OCI-LY1 (cell line): ENCODE results near the gene KRT80.

Experiments
- H2AFZ ChIP-seq: fragments of 200-600 bp; sonication (generic), shearing (Covaris generic); 2 replicates; pipeline ENCODE4 v1.6.0; 2014; ENCODE audit warnings: antibody characterized with exemption, mild to moderate bottlenecking, low read length
- H3F3A ChIP-seq: fragments of 200-600 bp; sonication (generic), shearing (Covaris generic); 2 replicates; pipeline ENCODE4 v1.6.0; 2014; ENCODE audit warnings: mild to moderate bottlenecking, antibody characterized with exemption, low read length, moderate library complexity; ENCODE audit not compliant: insufficient read depth
- H3K27ac ChIP-seq: fragments of 200-600 bp; sonication (generic); 2 replicates; pipeline ENCODE4 v1.5.1; 2014; ENCODE audit warnings: low read length, mixed run types, mild to moderate bottlenecking, low read depth; ENCODE audit not compliant: poor library complexity, severe bottlenecking
- H3K27me3 ChIP-seq: fragments of 200-600 bp; sonication (generic); 2 replicates; pipeline ENCODE4 v1.6.0; 2014; ENCODE audit warnings: antibody characterized with exemption, mild to moderate bottlenecking, low read length, moderate library complexity; ENCODE audit not compliant: insufficient read depth
- H3K36me3 ChIP-seq: fragments of 200-600 bp; sonication (generic); 2 replicates; pipeline ENCODE4 v1.6.1; 2014; ENCODE audit warnings: mild to moderate bottlenecking, antibody characterized with exemption, low read length, moderate library complexity, mixed read lengths; ENCODE audit not compliant: insufficient read depth
- H3K4me1 ChIP-seq: fragments of 200-600 bp; sonication (generic); 2 replicates; pipeline ENCODE4 v1.5.1; 2014; ENCODE audit warnings: mild to moderate bottlenecking, low read length, moderate library complexity; ENCODE audit not compliant: insufficient read depth, severe bottlenecking
- H3K4me2 ChIP-seq: fragments of 200-600 bp; sonication (generic), shearing (Covaris generic); 2 replicates; pipeline ENCODE4 v1.6.1; 2014; ENCODE audit warnings: low read length
- H3K4me3 ChIP-seq: fragments of 200-600 bp; sonication (generic); 2 replicates; pipeline ENCODE4 v1.5.1; 2014; ENCODE audit warnings: low read length, low read depth, mild to moderate bottlenecking, mixed read lengths; ENCODE audit not compliant: poor library complexity, severe bottlenecking
- H3K79me2 ChIP-seq: fragments of 200-600 bp; shearing (Covaris generic); 2 replicates; pipeline ENCODE4 v1.6.1; 2016; ENCODE audit warnings: mixed run types, low read length, mixed read lengths; ENCODE audit not compliant: insufficient read depth
- H3K9ac ChIP-seq: fragments of 200-600 bp; sonication (generic), shearing (Covaris generic); 2 replicates; pipeline ENCODE4 v1.6.1; 2014; ENCODE audit warnings: mild to moderate bottlenecking, low read length, mixed read lengths
- H3K9me2 ChIP-seq: fragments of 200-600 bp; sonication (generic), shearing (Covaris generic); 2 replicates; pipeline ENCODE4 v1.6.1; 2014; ENCODE audit warnings: low read depth, mild to moderate bottlenecking, low read length, mixed read lengths
- H3K9me3 ChIP-seq: fragments of 200-600 bp; shearing (Covaris generic); 2 replicates; pipeline ENCODE4 v1.6.1; 2014; ENCODE audit warnings: low read length, mixed read lengths
- H4K20me1 ChIP-seq: fragments of 200-600 bp; sonication (generic), shearing (Covaris generic); 2 replicates; pipeline ENCODE4 v1.6.0; 2016; ENCODE audit warnings: mild to moderate bottlenecking, low read length; ENCODE audit not compliant: insufficient read depth
- CTCF ChIP-seq: fragments of 200-600 bp; sonication (generic), shearing (Covaris generic); IDR thresholded peaks from 2 replicates; pipeline ENCODE4 v1.5.1; 2017; ENCODE audit warnings: mild to moderate bottlenecking, antibody characterized with exemption, low read length, moderate library complexity, mixed read lengths
- EZH2 ChIP-seq: fragments of 200-600 bp; sonication (generic), shearing (Covaris generic); IDR thresholded peaks from 2 replicates; pipeline ENCODE4 v1.8.0; 2017; ENCODE audit warnings: borderline replicate concordance, mixed run types, mild to moderate bottlenecking, antibody characterized with exemption, low read length, moderate library complexity, mixed read lengths

KRT80 gene

GRCh38 chr12:52199294-52199919 is 7.6 kb upstream of the KRT80 start:
- Histone ChIP-seq H3K79me2 (no peaks in the 10 kb centered on the region), H4K20me1 (no peaks in the 10 kb centered on the region), H3K4me1 (no peaks in the 10 kb centered on the region), H3K9ac (no peak overlapping the region), H3K4me2 (no peak overlapping the region), H3K36me3 (no peaks in the 10 kb centered on the region), H2AFZ (no peak overlapping the region), H3K4me3 (no peak overlapping the region), H3F3A (no peaks in the 10 kb centered on the region), H3K27me3 (no peaks in the 10 kb centered on the region; the same call in 1 of the 2 replicates), H3K9me2 (no peaks in the 10 kb centered on the region), H3K9me3 (no peaks in the 10 kb centered on the region), H3K27ac (no peak overlapping the region)
- TF ChIP-seq EZH2, result no peak
- no peak for TF ChIP-seq CTCF

- Histone ChIP-seq H3K4me1 (no peaks in the 10 kb centered on the region), H3K4me3 (no peak overlapping the region), H2AFZ (no peak overlapping the region), H3F3A (no peaks in the 10 kb centered on the region), H3K27ac (no peak overlapping the region), H3K9me2 (no peaks in the 10 kb centered on the region), H3K79me2 (no peaks in the 10 kb centered on the region), H3K36me3 (no peaks in the 10 kb centered on the region), H4K20me1 (no peaks in the 10 kb centered on the region), H3K27me3 (no peaks in the 10 kb centered on the region), H3K9me3 (no peaks in the 10 kb centered on the region), H3K9ac (no peak overlapping the region), H3K4me2 (no peak overlapping the region)
- TF ChIP-seq EZH2 (no peak), CTCF (no peak)
Measured at GRCh38 chr12:52198454-52199215, 6.8 kb upstream of the KRT80 start.

GRCh38 chr12:52197371-52198231 is 5.8 kb upstream of the KRT80 start:
- Histone ChIP-seq H3K27ac (no peak overlapping the region), H2AFZ (no peak overlapping the region), H3K4me2 (no peak overlapping the region), H4K20me1 (no peaks in the 10 kb centered on the region), H3K36me3 (no peaks in the 10 kb centered on the region), H3K9me3 (no peaks in the 10 kb centered on the region), H3K27me3 (no peaks in the 10 kb centered on the region), H3K4me1 (no peaks in the 10 kb centered on the region), H3K9ac (no peak overlapping the region), H3K79me2 (no peaks in the 10 kb centered on the region), H3K9me2 (no peaks in the 10 kb centered on the region), H3F3A (no peaks in the 10 kb centered on the region), H3K4me3 (no peak overlapping the region)
- TF ChIP-seq CTCF, result no peak
- no peak for TF ChIP-seq EZH2
